K562 (cell line): ENCODE results near the gene PLCL2. TPM values are rescaled to one million over a fixed set of nuclear protein-coding genes. Genes with fewer than 3 reads are reported as not detected.

Experiments used
- ATAC-seq: fragments of 200-7000 bp; cut with Tn5 transposase; 3 replicates; pipeline ENCODE4 v1.9.1; 2020; ENCODE audit warnings: moderate library complexity
- BruUV-seq: library from RNA; stranded (reverse); fragments of 400-500 nt; replicated peaks from 2 replicates; lab custom pipeline; 2021; lab: Mats Ljungman, UMichigan
- CTCF ChIA-PET: fragments of 300-600 bp; formaldehyde crosslinking; extraction: SDS; loops from one replicate; lab custom pipeline; 2021; ENCODE audit warnings: low intra/inter-chr PET ratio; lab: Yijun Ruan, JAX
- POLR2A ChIA-PET: fragments of 300-600, 350-650 bp; sonication (Branson Sonifier 250); formaldehyde crosslinking; extraction: SDS; loops from one replicate; lab custom pipeline; 2021; ENCODE audit warnings: antibody characterized with exemption, inconsistent platforms; lab: Yijun Ruan, JAX
- DNase-seq, 4 experiments: peaks; one replicate each; pipeline versions ENCODE4 v3.0.0 to v3.0.0-alpha.2; 2011 to 2018; ENCODE audit warnings: low spot score in 3 of 4, mixed read lengths in 3 of 4; ENCODE audit errors: extremely low read depth in 1 of 4
- FAIRE-seq: peaks from 2 replicates; lab custom pipeline; 2011; peaks lifted over from hg19 to GRCh38; lab: Jason Lieb, UNC
- H2AFZ ChIP-seq: 2 replicates; pipeline ENCODE4 v1.6.0; 2011; ENCODE audit warnings: low read depth, low read length, control low read depth, inconsistent platforms
- H3K27ac ChIP-seq: fragments of 200-600 bp; 3 replicates; pipeline ENCODE4 v1.8.0; 2011; ENCODE audit warnings: low read depth, mild to moderate bottlenecking, control low read depth, inconsistent platforms, low read length, moderate library complexity, mixed read lengths; ENCODE audit errors: extremely low read depth
- H3K27me3 ChIP-seq, 2 experiments: fragments of 300-600 bp in 1 of 2; 2 replicates in 1 of 2; 3 replicates in 1 of 2; pipeline versions ENCODE4 v1.6.0 to v1.8.0; 2011; ENCODE audit warnings: inconsistent platforms in 2 of 2, low read length in 2 of 2, mild to moderate bottlenecking in 1 of 2, mixed read lengths in 1 of 2, moderate library complexity in 1 of 2; ENCODE audit not compliant: control insufficient read depth in 2 of 2, insufficient read depth in 2 of 2
- H3K36me3 ChIP-seq: fragments of 300-600 bp; 3 replicates; pipeline ENCODE4 v1.8.0; 2011; ENCODE audit warnings: mild to moderate bottlenecking, low read length, inconsistent platforms; ENCODE audit not compliant: control insufficient read depth, insufficient read depth
- H3K4me1 ChIP-seq, 2 experiments: fragments of 200-600 bp in 1 of 2; replicated peaks in 1 of 2; 2 replicates in 1 of 2; 3 replicates in 1 of 2; pipeline versions ENCODE4 v1.5.1 to v1.8.0; 2011; ENCODE audit warnings: inconsistent platforms in 2 of 2, low read length in 2 of 2, mild to moderate bottlenecking in 1 of 2, mixed read lengths in 1 of 2, moderate library complexity in 1 of 2; ENCODE audit not compliant: control insufficient read depth in 2 of 2, insufficient read depth in 2 of 2
- H3K4me2 ChIP-seq: 2 replicates; pipeline ENCODE4 v1.6.1; 2011; ENCODE audit warnings: low read length, control low read depth, inconsistent platforms, mixed read lengths; ENCODE audit not compliant: insufficient read depth
- H3K4me3 ChIP-seq: fragments of 200-600 bp; sonication (generic), shearing (Covaris generic); 2 replicates; pipeline ENCODE4 v1.5.1; 2016; ENCODE audit warnings: control low read depth, inconsistent platforms
- H3K79me2 ChIP-seq: fragments of 200-600 bp; 3 replicates; pipeline ENCODE4 v1.8.0; 2011; ENCODE audit warnings: low read length, inconsistent platforms; ENCODE audit not compliant: control insufficient read depth, insufficient read depth
- H3K9ac ChIP-seq, 2 experiments: 2 replicates each; pipeline versions ENCODE4 v1.6.0 to v1.6.1; 2011; ENCODE audit warnings: low read depth in 2 of 2, low read length in 2 of 2, control low read depth in 1 of 2, inconsistent platforms in 1 of 2, mild to moderate bottlenecking in 1 of 2, mixed read lengths in 1 of 2; ENCODE audit not compliant: insufficient read depth in 1 of 2
- H3K9me1 ChIP-seq: one replicate; pipeline ENCODE4 v1.6.0; 2011; ENCODE audit warnings: inconsistent platforms, mild to moderate bottlenecking, low read length, moderate library complexity; ENCODE audit not compliant: control insufficient read depth, insufficient read depth
- H3K9me3 ChIP-seq: replicated peaks from 2 replicates; pipeline ENCODE4 v1.5.1; 2011; ENCODE audit warnings: low read depth, low read length, inconsistent platforms; ENCODE audit not compliant: control insufficient read depth, insufficient read depth
- H4K20me1 ChIP-seq: replicated peaks from 2 replicates; pipeline ENCODE4 v1.6.1; 2011; ENCODE audit warnings: low read length, inconsistent platforms, mixed read lengths; ENCODE audit not compliant: control insufficient read depth, insufficient read depth
- ATF7 ChIP-seq: fragments of 450-650 bp; IDR thresholded peaks from 2 replicates; pipeline ENCODE4 v1.7.1; 2014; ENCODE audit warnings: mild to moderate bottlenecking, moderate library complexity
- ILK ChIP-seq: fragments of 450-650 bp; IDR thresholded peaks from 2 replicates; pipeline ENCODE4 v1.6.1; 2016; ENCODE audit warnings: missing genetic modification characterization, low read depth, mild to moderate bottlenecking, missing compliant biosample characterization, moderate library complexity, borderline replicate concordance
- MTA1 ChIP-seq: fragments of 450-650 bp; IDR thresholded peaks from 2 replicates; pipeline ENCODE4 v1.6.1; 2017; ENCODE audit warnings: borderline replicate concordance
- TSC22D4 ChIP-seq: fragments of 450-650 bp; IDR thresholded peaks from 2 replicates; pipeline ENCODE4 v1.6.1; 2016; ENCODE audit warnings: missing genetic modification characterization, missing biosample characterization, control low read depth
- ZNF274 ChIP-seq: IDR thresholded peaks from 2 replicates; pipeline ENCODE4 v1.6.1; 2011; ENCODE audit warnings: low read depth, mild to moderate bottlenecking, low read length, moderate library complexity, borderline replicate concordance
- ZNF778 ChIP-seq: fragments of 450-650 bp; formaldehyde crosslinking; IDR thresholded peaks from 2 replicates; pipeline ENCODE4 v1.4.0; 2020; ENCODE audit warnings: mild to moderate bottlenecking, moderate library complexity
- WGBS: fragments of 100-300 bp; shearing (Covaris generic); methylation state at CpG from one replicate; pipeline ENCODE4 v1.1.6; 2016; ENCODE audit warnings: low coverage, mixed read lengths; ENCODE audit not compliant: insufficient coverage; ENCODE audit errors: missing lambda C conversion rate; 5-methylcytosine and 5-hydroxymethylcytosine counted together
- in situ Hi-C: fragments of 300-500 bp; cut with MboI; formaldehyde crosslinking; loops from 4 replicates; pipeline ENCODE4 v1.15.0; 2018; ENCODE audit warnings: inconsistent platforms, mixed read lengths
- intact Hi-C: fragments of 100-400 bp; cut with micrococcal nuclease; formaldehyde crosslinking; loops from 2 replicates; pipeline ENCODE4 v1.14.2; 2022
- polyA plus RNA-seq, 8 experiments: library from polyadenylated mRNA; depleted of rRNA in 4 of 8; stranded (reverse) in 5 of 8; unstranded in 3 of 8; fragments of >200 nt; fragmentation: Nextera tagmentation in 2 of 8; fragmentation: Illumina TruSeq in 1 of 8; extraction: Ambion mirVana in 2 of 8; extraction: Trizol in 1 of 8; gene quantifications; 2 replicates each; pipeline versions ENCODE4 v1.2.1 to v1.2.3, GENCODE V29; 2011 to 2014; ENCODE audit warnings: inconsistent platforms in 1 of 8, missing spikeins in 1 of 8
- total RNA-seq, 7 experiments: library from RNA; depleted of rRNA in 6 of 7; stranded (reverse); fragments of >200 nt in 6 of 7; fragmentation: Illumina TruSeq in 2 of 7; extraction: Trizol in 2 of 7; gene quantifications; 2 replicates each; pipeline versions ENCODE4 v1.2.1 to v1.2.3, GENCODE V29; 2011 to 2021; ENCODE audit warnings: low replicate concordance in 1 of 7
- TF ChIP-seq, protein P1 (sequence below): fragments of 250-450 bp; sonication (Bioruptor Pico); IDR thresholded peaks from 2 replicates; pipeline ENCODE4 v1.5.0; 2022; ENCODE audit warnings: mild to moderate bottlenecking

The PLCL2 gene
- total and polyA plus RNA-seq, 9 of the 15 experiments (the other 6 are each of a cell fraction or from before 2014, with no cell fraction given) = 0.03 to 0.18 (median 0.11) TPM; not detected in 2

GRCh38 chr3:16975083-16975482 lies 90.3 kb downstream of the PLCL2 start:
- no peaks in the 10 kb centered on the region for H3K27me3 ChIP-seq
- no peaks in the 10 kb centered on the region for H3K4me1 ChIP-seq
- no peak overlapping the region for H3K9ac ChIP-seq
- no peak for ATAC-seq
- H3K36me3 ChIP-seq = no peaks in the 10 kb centered on the region
- no peaks in the 10 kb centered on the region for H4K20me1 ChIP-seq
- no peak for FAIRE-seq
- no peak overlapping the region for H3K4me3 ChIP-seq
- ChIA-PET POLR2A (interaction anchor here (1.1 to 2.6 kb wide), 2 partner anchors 11 to 13 kb away, joined by 3 to 8 read pairs; no protein-coding TSS in a partner anchor), CTCF (no interaction called here)
- H3K9me1 ChIP-seq = no peaks in the 10 kb centered on the region
- no peaks in the 10 kb centered on the region for H3K79me2 ChIP-seq
- no peak overlapping the region for H3K27ac ChIP-seq
- intact Hi-C loops (no loop called here), in situ Hi-C loops (no loop called here)
- TF ChIP-seq MTA1 = no peak
- TF ChIP-seq, protein P1, sequence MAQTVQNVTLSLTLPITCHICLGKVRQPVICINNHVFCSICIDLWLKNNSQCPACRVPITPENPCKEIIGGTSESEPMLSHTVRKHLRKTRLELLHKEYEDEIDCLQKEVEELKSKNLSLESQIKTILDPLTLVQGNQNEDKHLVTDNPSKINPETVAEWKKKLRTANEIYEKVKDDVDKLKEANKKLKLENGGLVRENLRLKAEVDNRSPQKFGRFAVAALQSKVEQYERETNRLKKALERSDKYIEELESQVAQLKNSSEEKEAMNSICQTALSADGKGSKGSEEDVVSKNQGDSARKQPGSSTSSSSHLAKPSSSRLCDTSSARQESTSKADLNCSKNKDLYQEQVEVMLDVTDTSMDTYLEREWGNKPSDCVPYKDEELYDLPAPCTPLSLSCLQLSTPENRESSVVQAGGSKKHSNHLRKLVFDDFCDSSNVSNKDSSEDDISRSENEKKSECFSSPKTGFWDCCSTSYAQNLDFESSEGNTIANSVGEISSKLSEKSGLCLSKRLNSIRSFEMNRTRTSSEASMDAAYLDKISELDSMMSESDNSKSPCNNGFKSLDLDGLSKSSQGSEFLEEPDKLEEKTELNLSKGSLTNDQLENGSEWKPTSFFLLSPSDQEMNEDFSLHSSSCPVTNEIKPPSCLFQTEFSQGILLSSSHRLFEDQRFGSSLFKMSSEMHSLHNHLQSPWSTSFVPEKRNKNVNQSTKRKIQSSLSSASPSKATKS = no peak
- no peak for TF ChIP-seq ATF7
- no peak for TF ChIP-seq ZNF274
- no peak for TF ChIP-seq ZNF778 (CRISPR knock-in tag)
- no peak for TF ChIP-seq ILK
- TF ChIP-seq TSC22D4 (tag) = no peak
- no peak overlapping the region for H2AFZ ChIP-seq
- no peak overlapping the region for H3K4me2 ChIP-seq
- no peak for DNase-seq
- H3K9me3 ChIP-seq = no peaks in the 10 kb centered on the region
- 4% methylated on average over 3 of the region's 3 CpGs for WGBS
- no TSS peak for BruUV-seq
